ENCODE results near the gene ARHGEF17. TPM values are rescaled to one million over a fixed set of nuclear protein-coding genes. Genes with fewer than 3 reads are reported as not detected.

The ARHGEF17 gene
- total and polyA plus RNA-seq, 2 of the 8 experiments (the other 6 are each of a cell fraction or from before 2014, with no cell fraction given): 11.3 to 14.6 TPM

DNA sequence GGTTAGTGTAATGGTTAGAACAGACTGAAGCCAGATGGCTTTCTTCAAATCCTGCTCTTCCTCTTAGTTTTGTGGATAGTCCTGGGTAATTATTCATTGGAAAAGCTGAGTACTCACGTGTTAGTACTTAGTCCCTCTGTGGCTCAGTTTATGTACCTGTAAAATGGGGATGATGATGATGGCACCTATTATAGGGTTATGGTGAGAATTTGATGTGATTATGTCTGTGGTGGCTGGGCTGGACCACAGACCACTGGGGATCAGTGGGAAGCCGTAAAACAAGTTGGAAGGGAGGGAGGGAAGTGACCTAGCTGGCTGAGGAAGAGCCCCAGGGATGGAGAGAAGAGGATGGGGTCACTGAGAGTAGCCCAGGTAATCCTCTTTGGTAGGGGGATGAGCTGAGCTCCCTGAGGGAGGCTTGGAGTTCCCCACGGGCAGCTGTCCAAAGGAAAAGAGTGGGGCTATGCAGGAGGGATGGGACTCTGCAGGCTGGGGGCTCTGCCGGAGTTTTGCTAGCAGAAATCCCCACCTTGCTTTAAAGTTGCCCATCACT lies 19.8 kb downstream of the ARHGEF17 start:
- peaks cover 19 to 34% (median 30%) of the 10 kb centered on the region in 4 experiments for H3K4me1 ChIP-seq (replicated peaks in 1 of 4; ENCODE audit: control insufficient read depth in 3 of 4, insufficient read depth in 4 of 4, low read length in 3 of 4)
- no peak overlapping the region for H3K56ac ChIP-seq (replicated peaks; ENCODE audit: insufficient read length, low read depth, low read length)
- peaks cover 11 to 16% of the 10 kb centered on the region in 2 experiments for H4K20me1 ChIP-seq (replicated peaks in 1 of 2; ENCODE audit: control insufficient read depth in 1 of 2, insufficient read depth in 2 of 2, low read length in 2 of 2)
- H3K9ac ChIP-seq (replicated peaks in 1 of 4; ENCODE audit: extremely low read depth in 1 of 4, low read depth in 3 of 4, low read length in 3 of 4): no peak overlapping the region
- no peak overlapping the region for H2BK120ac ChIP-seq (replicated peaks; ENCODE audit: low read depth, low read length)
- H3K27ac ChIP-seq (ENCODE audit: low read depth, low read length): no peak overlapping the region
- no peak overlapping the region for H3K4ac ChIP-seq (replicated peaks; ENCODE audit: insufficient read length, low read depth, low read length)
- no peak overlapping the region for H2AFZ ChIP-seq (ENCODE audit: low read length)
- 0 out of 2 replicates have a peak overlapping the region, but pooled peaks have one; percentile 34 for H2AK5ac ChIP-seq (ENCODE audit: low read depth, low read length)
- no peaks in the 10 kb centered on the region for H3K9me3 ChIP-seq (ENCODE audit: insufficient read depth in 2 of 2, low read depth in 1 of 2, low read length in 1 of 2)
- no peak overlapping the region for H3K4me3 ChIP-seq (ENCODE audit: extremely low read depth in 1 of 4, insufficient read depth in 2 of 4, low read depth in 3 of 4, low read length in 4 of 4)
- ChIA-PET POLR2A (ENCODE audit: partially characterized antibody) (interaction anchor here (1.1 to 10.7 kb wide), 4 partner anchors 10 to 20 kb away, joined by 3 to 91 read pairs (median 6); partner anchors contain the start of gene ARHGEF17), CTCF (ENCODE audit: partially characterized antibody) (interaction anchor here (0.9 to 25.1 kb wide), 12 partner anchors 10 to 65 kb away, joined by 3 to 383 read pairs (median 6); partner anchors contain the start of gene ARHGEF17)
- H3K23ac ChIP-seq (ENCODE audit: insufficient read length): no peak overlapping the region
- 78% methylated on average over 4 of the region's 4 CpGs; no CpG with 5 or more reads in 1 of the 2 experiments for WGBS, 2 experiments (ENCODE audit: extremely low coverage in 1 of 2, insufficient coverage in 1 of 2, insufficient read length in 1 of 2, insufficient replicate concordance in 2 of 2, low coverage in 1 of 2, low lambda C conversion rate in 2 of 2, missing lambda C conversion rate in 1 of 2)
- DNase-seq (ENCODE audit: low read depth in 1 of 2, low spot score in 2 of 2) (no peak), FAIRE-seq (no peak)
- no peak overlapping the region for H4K5ac ChIP-seq (ENCODE audit: insufficient read length, low read depth, low read length)
- H4K91ac ChIP-seq (replicated peaks; ENCODE audit: insufficient read length, low read length): no peak overlapping the region
- no peaks in the 10 kb centered on the region for H3K36me3 ChIP-seq (ENCODE audit: control insufficient read depth in 2 of 4, insufficient read depth in 4 of 4, low read length in 3 of 4)
- H3K27me3 ChIP-seq (replicated peaks in 1 of 4; ENCODE audit: control insufficient read depth in 3 of 4, extremely low read depth in 1 of 4, insufficient read depth in 3 of 4, low read length in 3 of 4): peaks cover 8 to 29% (median 25%) of the 10 kb centered on the region in 4 experiments
- 0 out of 2 replicates have a peak, but pooled peaks cover under 1% of the 10 kb centered on the region for H3K79me1 ChIP-seq (ENCODE audit: low read depth, low read length)
- no peak overlapping the region for H2BK5ac ChIP-seq (ENCODE audit: low read depth, low read length)
- no peaks in the 10 kb centered on the region for H3K23me2 ChIP-seq (ENCODE audit: low read depth, low read length)
- H3K4me2 ChIP-seq (ENCODE audit: insufficient read depth in 1 of 2, low read depth in 2 of 2, low read length in 2 of 2): no peak overlapping the region
- TF ChIP-seq NRF1 (IDR thresholded peaks at IDR 0.05; ENCODE audit: low read depth, low read length) (no peak), KDM1A (IDR thresholded peaks at IDR 0.05; ENCODE audit: borderline replicate concordance, low read length) (peak; percentile 76)
- no peak overlapping the region for H4K8ac ChIP-seq (ENCODE audit: extremely low read depth, insufficient read depth, low read length)
- H3K14ac ChIP-seq (ENCODE audit: insufficient read length): no peak overlapping the region
- H2BK15ac ChIP-seq (ENCODE audit: low read length): no peak overlapping the region
- no peaks in the 10 kb centered on the region for H3K79me2 ChIP-seq (ENCODE audit: control insufficient read depth in 1 of 2, insufficient read depth in 2 of 2, low read length in 2 of 2)
- H3K18ac ChIP-seq (ENCODE audit: extremely low read depth, low read length): no peak overlapping the region; the same call in 1 of the 2 replicates
- no peak overlapping the region for H2BK12ac ChIP-seq (ENCODE audit: low read depth, low read length)
- no peak overlapping the region for H2BK20ac ChIP-seq (ENCODE audit: low read length)

All from H1 (cell line).